ENCODE measurements around the gene ZNF329. TPM values are rescaled to one million over a fixed set of nuclear protein-coding genes. Genes with fewer than 3 reads are reported as not detected.
A peak's percentile ranks its signal among the peaks of the same experiment; 100 is the strongest.

The ZNF329 gene
- total and polyA plus RNA-seq, 9 of the 15 experiments (the other 6 are each of a cell fraction or from before 2014, with no cell fraction given) = 0.21 to 3.6 (median 2.2) TPM

DNA sequence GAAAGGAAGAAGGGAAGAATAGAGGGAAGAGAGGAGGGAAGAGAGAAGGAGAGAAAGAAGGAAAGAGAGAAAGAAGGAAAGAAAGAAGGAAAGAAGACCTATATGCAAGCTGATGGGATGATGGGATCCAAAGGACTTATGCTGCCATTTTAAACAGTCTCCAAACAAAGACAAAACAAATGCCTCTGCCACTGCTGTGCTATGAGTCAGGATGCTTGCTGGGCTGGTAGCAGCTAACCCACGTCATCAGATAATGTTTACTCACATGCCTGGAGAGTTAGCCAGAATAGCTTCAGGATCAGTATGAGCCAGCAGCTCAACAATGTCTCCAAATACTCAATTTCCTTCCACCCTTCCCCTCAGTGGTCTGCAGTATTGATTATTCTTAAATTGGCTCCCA is 20.3 kb upstream of the ZNF329 start:
- H3K4me2 ChIP-seq (ENCODE audit: insufficient read depth, low read length) = no peak overlapping the region
- ChIA-PET CTCF (ENCODE audit: low intra/inter-chr PET ratio) (no interaction called here), POLR2A (no interaction called here)
- H4K20me1 ChIP-seq (replicated peaks; ENCODE audit: control insufficient read depth, insufficient read depth, low read length) = no peaks in the 10 kb centered on the region
- no peak overlapping the region for H3K9ac ChIP-seq (ENCODE audit: insufficient read depth in 1 of 2, low read depth in 2 of 2, low read length in 2 of 2)
- BruUV-seq (replicated peaks) = no TSS peak
- H3K9me3 ChIP-seq (replicated peaks; ENCODE audit: control insufficient read depth, insufficient read depth, low read depth, low read length) = 0 out of 2 replicates have a peak, but pooled peaks cover 4% of the 10 kb centered on the region
- H3K79me2 ChIP-seq (ENCODE audit: control insufficient read depth, insufficient read depth, low read length) = no peaks in the 10 kb centered on the region
- H3K4me3 ChIP-seq = no peak overlapping the region
- H3K27ac ChIP-seq (ENCODE audit: extremely low read depth, low read depth, low read length) = no peak overlapping the region
- ATAC-seq (no peak), FAIRE-seq (no peak), DNase-seq (ENCODE audit: extremely low read depth in 1 of 4, low spot score in 3 of 4) (no peak)
- no peaks in the 10 kb centered on the region for H3K36me3 ChIP-seq (ENCODE audit: control insufficient read depth, insufficient read depth, low read length)
- 0% methylated on average over 1 of the region's 1 CpG for WGBS (ENCODE audit: insufficient coverage, low coverage, missing lambda C conversion rate)
- H2AFZ ChIP-seq (ENCODE audit: low read depth, low read length) = no peak overlapping the region
- no peaks in the 10 kb centered on the region; a peak in 1 of 5 replicates for H3K27me3 ChIP-seq (ENCODE audit: control insufficient read depth in 2 of 2, insufficient read depth in 2 of 2, low read length in 2 of 2)
- H3K4me1 ChIP-seq (replicated peaks in 1 of 2; ENCODE audit: control insufficient read depth in 2 of 2, insufficient read depth in 2 of 2, low read length in 2 of 2) = no peaks in the 10 kb centered on the region
- in situ Hi-C loops (cut with MboI) = no loop called here
- H3K9me1 ChIP-seq (ENCODE audit: control insufficient read depth, insufficient read depth, low read length) = no peaks in the 10 kb centered on the region
- TF ChIP-seq GATA2 (CRISPR knock-in tag; IDR thresholded peaks at IDR 0.05) (no peak), HMGN3 (IDR thresholded peaks at IDR 0.05; ENCODE audit: borderline replicate concordance, extremely low read depth, insufficient read length, low read depth, low read length) (no peak), SRSF9 (IDR thresholded peaks at IDR 0.05; ENCODE audit: borderline replicate concordance, low read depth, low read length) (no peak), FOSL1 (tag; conservative IDR thresholded peaks at IDR 0.05) (0 out of 2 replicates have a peak, but pooled peaks have one; percentile 24), ZNF146 (CRISPR knock-in tag; IDR thresholded peaks at IDR 0.05; ENCODE audit: unreplicated experiment) (no peak)
- TF ChIP-seq, protein P1, sequence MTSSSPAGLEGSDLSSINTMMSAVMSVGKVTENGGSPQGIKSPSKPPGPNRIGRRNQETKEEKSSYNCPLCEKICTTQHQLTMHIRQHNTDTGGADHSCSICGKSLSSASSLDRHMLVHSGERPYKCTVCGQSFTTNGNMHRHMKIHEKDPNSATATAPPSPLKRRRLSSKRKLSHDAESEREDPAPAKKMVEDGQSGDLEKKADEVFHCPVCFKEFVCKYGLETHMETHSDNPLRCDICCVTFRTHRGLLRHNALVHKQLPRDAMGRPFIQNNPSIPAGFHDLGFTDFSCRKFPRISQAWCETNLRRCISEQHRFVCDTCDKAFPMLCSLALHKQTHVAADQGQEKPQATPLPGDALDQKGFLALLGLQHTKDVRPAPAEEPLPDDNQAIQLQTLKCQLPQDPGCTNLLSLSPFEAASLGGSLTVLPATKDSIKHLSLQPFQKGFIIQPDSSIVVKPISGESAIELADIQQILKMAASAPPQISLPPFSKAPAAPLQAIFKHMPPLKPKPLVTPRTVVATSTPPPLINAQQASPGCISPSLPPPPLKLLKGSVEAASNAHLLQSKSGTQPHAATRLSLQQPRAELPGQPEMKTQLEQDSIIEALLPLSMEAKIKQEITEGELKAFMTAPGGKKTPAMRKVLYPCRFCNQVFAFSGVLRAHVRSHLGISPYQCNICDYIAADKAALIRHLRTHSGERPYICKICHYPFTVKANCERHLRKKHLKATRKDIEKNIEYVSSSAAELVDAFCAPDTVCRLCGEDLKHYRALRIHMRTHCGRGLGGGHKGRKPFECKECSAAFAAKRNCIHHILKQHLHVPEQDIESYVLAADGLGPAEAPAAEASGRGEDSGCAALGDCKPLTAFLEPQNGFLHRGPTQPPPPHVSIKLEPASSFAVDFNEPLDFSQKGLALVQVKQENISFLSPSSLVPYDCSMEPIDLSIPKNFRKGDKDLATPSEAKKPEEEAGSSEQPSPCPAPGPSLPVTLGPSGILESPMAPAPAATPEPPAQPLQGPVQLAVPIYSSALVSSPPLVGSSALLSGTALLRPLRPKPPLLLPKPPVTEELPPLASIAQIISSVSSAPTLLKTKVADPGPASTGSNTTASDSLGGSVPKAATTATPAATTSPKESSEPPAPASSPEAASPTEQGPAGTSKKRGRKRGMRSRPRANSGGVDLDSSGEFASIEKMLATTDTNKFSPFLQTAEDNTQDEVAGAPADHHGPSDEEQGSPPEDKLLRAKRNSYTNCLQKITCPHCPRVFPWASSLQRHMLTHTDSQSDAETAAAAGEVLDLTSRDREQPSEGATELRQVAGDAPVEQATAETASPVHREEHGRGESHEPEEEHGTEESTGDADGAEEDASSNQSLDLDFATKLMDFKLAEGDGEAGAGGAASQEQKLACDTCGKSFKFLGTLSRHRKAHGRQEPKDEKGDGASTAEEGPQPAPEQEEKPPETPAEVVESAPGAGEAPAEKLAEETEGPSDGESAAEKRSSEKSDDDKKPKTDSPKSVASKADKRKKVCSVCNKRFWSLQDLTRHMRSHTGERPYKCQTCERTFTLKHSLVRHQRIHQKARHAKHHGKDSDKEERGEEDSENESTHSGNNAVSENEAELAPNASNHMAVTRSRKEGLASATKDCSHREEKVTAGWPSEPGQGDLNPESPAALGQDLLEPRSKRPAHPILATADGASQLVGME (CRISPR knock-in tag; IDR thresholded peaks at IDR 0.05) = no peak
- intact Hi-C loops (cut with micrococcal nuclease) = no loop called here

Measured in K562 (cell line).